Measurements from ENCODE around the gene HEPN1.

DNA sequence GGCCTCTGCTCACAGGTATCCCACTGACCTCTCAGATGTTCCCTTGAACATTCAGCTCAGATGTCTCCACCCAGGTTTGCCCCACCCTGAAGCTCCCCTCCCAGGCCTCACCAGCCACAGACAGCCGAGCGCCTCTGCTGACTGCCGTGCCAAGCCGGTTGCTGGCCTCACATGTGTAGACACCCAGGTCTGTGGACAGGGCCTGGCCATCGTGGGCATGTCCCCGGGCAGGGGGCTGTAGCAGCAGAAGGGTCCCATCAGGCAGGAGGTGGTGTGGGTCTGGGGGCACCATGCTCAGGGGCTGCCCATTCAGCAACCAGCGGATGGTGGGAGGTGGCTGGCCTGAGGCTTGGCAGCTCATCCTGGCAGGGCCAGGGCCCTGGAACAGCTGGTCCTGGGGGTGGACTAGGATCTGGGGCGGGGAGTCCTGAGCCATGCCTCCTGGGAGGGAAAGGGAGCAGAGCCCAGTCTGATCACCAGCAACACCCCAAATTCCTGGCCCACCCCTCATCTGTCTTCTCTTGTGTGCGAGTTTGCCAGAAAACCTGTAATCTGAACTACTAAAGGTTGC lies 22.1 kb upstream of the HEPN1 start:
- TF ChIP-seq CTCF (IDR thresholded peaks at IDR 0.05; ENCODE audit: extremely low read depth in 1 of 2, insufficient read depth in 1 of 2, low read depth in 1 of 2, low read length in 2 of 2) (no peak), POLR2A (IDR thresholded peaks at IDR 0.05; ENCODE audit: low read depth, low read length) (peak; percentile 67), GATA2 (IDR thresholded peaks at IDR 0.05; ENCODE audit: insufficient read depth, insufficient read length, low read depth, low read length) (no peak)

All from endothelial cell of umbilical vein (primary cell).